SU-DHL-6 (cell line): ENCODE measurements around the gene TMEM132A.

Experiments used
- H2AFZ ChIP-seq: fragments of 200-600 bp; sonication (generic); 2 replicates; pipeline ENCODE4 v1.6.1; 2014; ENCODE audit warnings: low read depth, mild to moderate bottlenecking, moderate library complexity, mixed read lengths, antibody characterized with exemption, low read length; ENCODE audit not compliant: severe bottlenecking
- H3F3A ChIP-seq: fragments of 200-600 bp; shearing (Covaris generic); 2 replicates; pipeline ENCODE4 v1.6.0; 2016; ENCODE audit warnings: antibody characterized with exemption, mild to moderate bottlenecking; ENCODE audit not compliant: insufficient read depth
- H3K27ac ChIP-seq: fragments of 200-600 bp; sonication (generic); 2 replicates; pipeline ENCODE4 v1.5.1; 2016; ENCODE audit warnings: low read depth, mild to moderate bottlenecking, low read length, moderate library complexity, mixed read lengths
- H3K27me3 ChIP-seq: fragments of 200-600 bp; sonication (generic), shearing (Covaris generic); 2 replicates; pipeline ENCODE4 v1.6.0; 2014; ENCODE audit warnings: mild to moderate bottlenecking, low read length
- H3K36me3 ChIP-seq: fragments of 200-600 bp; sonication (generic); 2 replicates; pipeline ENCODE4 v1.6.1; 2014; ENCODE audit warnings: mild to moderate bottlenecking, low read length, mixed read lengths
- H3K4me2 ChIP-seq: fragments of 300-600, 200-600 bp; shearing (Covaris generic), sonication (generic); 2 replicates; pipeline ENCODE4 v1.6.0; 2014; ENCODE audit warnings: low read length, low read depth, mild to moderate bottlenecking; ENCODE audit not compliant: poor library complexity, severe bottlenecking
- H3K4me3 ChIP-seq: fragments of 200-600 bp; sonication (generic); 2 replicates; pipeline ENCODE4 v1.5.1; 2014; ENCODE audit warnings: antibody characterized with exemption, low read length, mild to moderate bottlenecking, mixed read lengths; ENCODE audit not compliant: insufficient read depth, poor library complexity, severe bottlenecking
- H3K79me2 ChIP-seq: fragments of 200-600 bp; sonication (generic); 2 replicates; pipeline ENCODE4 v1.6.1; 2014; ENCODE audit warnings: mild to moderate bottlenecking, low read length, moderate library complexity; ENCODE audit not compliant: insufficient read depth
- H3K9ac ChIP-seq: fragments of 200-600 bp; sonication (generic); 2 replicates; pipeline ENCODE4 v1.7.0; 2014; ENCODE audit warnings: mild to moderate bottlenecking, low read length
- H3K9me2 ChIP-seq: fragments of 200-600 bp; sonication (generic); replicated peaks from 2 replicates; pipeline ENCODE4 v1.6.1; 2014; ENCODE audit warnings: low read length; ENCODE audit not compliant: insufficient read depth
- H3K9me3 ChIP-seq: fragments of 200-600 bp; sonication (generic); 2 replicates; pipeline ENCODE4 v1.6.1; 2014; ENCODE audit warnings: low read length, mixed read lengths; ENCODE audit not compliant: insufficient read depth
- H4K20me1 ChIP-seq: fragments of 200-600 bp; sonication (generic); 2 replicates; pipeline ENCODE4 v1.6.1; 2014; ENCODE audit warnings: low read depth, mild to moderate bottlenecking, antibody characterized with exemption, low read length, moderate library complexity, mixed read lengths
- EZH2phosphoT487 ChIP-seq: fragments of 200-600 bp; sonication (generic), shearing (Covaris generic); conservative IDR thresholded peaks from 2 replicates; pipeline ENCODE4 v1.6.1; 2018; ENCODE audit warnings: mild to moderate bottlenecking, antibody characterized with exemption, low read length, moderate library complexity, mixed read lengths
- TF ChIP-seq, protein P1 (sequence below): fragments of 200-600 bp; sonication (generic); IDR thresholded peaks from one replicate; pipeline ENCODE4 v1.5.1; 2017; ENCODE audit warnings: antibody characterized with exemption, mild to moderate bottlenecking, low read length, moderate library complexity; ENCODE audit not compliant: insufficient read depth, poor library complexity, severe bottlenecking

The TMEM132A gene

DNA sequence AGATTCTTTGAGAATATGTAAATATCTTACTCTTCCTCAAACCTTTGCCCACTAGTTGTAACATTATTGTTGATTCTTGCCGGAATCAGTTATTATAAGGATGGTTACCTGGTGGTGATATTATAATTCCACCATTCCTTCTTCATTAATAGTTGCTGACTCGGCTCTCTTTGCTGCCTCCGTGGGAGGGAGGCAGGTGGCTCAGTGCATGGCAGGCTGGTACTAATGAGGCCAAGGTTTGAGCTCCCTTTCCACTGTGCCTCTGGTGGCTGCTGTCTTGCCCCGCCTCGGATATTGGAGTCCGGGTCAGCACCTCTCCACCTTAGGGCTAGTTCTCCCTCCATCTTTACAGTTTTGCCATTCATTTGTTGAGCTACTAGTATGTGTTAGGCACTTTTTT, 59.9 kb downstream of the TMEM132A start:
- TF ChIP-seq, protein P1, sequence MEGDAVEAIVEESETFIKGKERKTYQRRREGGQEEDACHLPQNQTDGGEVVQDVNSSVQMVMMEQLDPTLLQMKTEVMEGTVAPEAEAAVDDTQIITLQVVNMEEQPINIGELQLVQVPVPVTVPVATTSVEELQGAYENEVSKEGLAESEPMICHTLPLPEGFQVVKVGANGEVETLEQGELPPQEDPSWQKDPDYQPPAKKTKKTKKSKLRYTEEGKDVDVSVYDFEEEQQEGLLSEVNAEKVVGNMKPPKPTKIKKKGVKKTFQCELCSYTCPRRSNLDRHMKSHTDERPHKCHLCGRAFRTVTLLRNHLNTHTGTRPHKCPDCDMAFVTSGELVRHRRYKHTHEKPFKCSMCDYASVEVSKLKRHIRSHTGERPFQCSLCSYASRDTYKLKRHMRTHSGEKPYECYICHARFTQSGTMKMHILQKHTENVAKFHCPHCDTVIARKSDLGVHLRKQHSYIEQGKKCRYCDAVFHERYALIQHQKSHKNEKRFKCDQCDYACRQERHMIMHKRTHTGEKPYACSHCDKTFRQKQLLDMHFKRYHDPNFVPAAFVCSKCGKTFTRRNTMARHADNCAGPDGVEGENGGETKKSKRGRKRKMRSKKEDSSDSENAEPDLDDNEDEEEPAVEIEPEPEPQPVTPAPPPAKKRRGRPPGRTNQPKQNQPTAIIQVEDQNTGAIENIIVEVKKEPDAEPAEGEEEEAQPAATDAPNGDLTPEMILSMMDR, result no peak
- TF ChIP-seq EZH2phosphoT487, result no peak
- no peaks in the 10 kb centered on the region for H3K79me2 ChIP-seq
- no peaks in the 10 kb centered on the region for H3K27me3 ChIP-seq
- no peak overlapping the region for H3K4me2 ChIP-seq
- no peak overlapping the region for H2AFZ ChIP-seq
- no peaks in the 10 kb centered on the region for H3K36me3 ChIP-seq
- H4K20me1 ChIP-seq, result no peaks in the 10 kb centered on the region
- no peak overlapping the region for H3K9ac ChIP-seq
- H3K27ac ChIP-seq, result no peak overlapping the region
- H3K9me2 ChIP-seq, result no peaks in the 10 kb centered on the region
- no peaks in the 10 kb centered on the region for H3K9me3 ChIP-seq
- H3K4me3 ChIP-seq, result no peak overlapping the region
- no peaks in the 10 kb centered on the region for H3F3A ChIP-seq

DNA sequence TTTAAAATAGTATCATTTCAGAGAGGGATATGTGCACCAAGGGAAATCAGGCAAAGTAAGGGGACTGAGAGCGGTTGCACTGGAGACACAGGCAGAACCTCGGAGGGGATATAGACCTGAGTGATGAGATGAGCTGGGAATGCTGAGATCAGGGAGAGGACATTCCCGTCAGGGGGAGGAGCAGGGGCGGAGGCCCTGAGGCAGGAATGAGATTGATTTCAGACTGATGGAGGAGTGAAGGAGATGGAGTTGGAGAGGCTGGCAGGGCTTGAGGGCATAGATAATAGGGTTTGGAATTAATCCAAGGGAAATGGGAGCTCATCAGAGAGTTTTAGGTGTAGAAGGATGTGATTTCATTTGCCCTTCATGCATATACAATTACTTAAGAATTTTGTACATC, 60.4 kb downstream of the TMEM132A start:
- TF ChIP-seq, protein P1, result no peak
- TF ChIP-seq EZH2phosphoT487, result no peak
- no peak overlapping the region for H3K9ac ChIP-seq
- no peaks in the 10 kb centered on the region for H3K79me2 ChIP-seq
- H4K20me1 ChIP-seq, result no peaks in the 10 kb centered on the region
- no peak overlapping the region for H3K4me2 ChIP-seq
- no peaks in the 10 kb centered on the region for H3K9me3 ChIP-seq
- no peak overlapping the region for H3K4me3 ChIP-seq
- H2AFZ ChIP-seq, result no peak overlapping the region
- H3K27ac ChIP-seq, result no peak overlapping the region
- no peaks in the 10 kb centered on the region for H3K27me3 ChIP-seq
- H3F3A ChIP-seq, result no peaks in the 10 kb centered on the region
- no peaks in the 10 kb centered on the region for H3K9me2 ChIP-seq
- H3K36me3 ChIP-seq, result no peaks in the 10 kb centered on the region

DNA sequence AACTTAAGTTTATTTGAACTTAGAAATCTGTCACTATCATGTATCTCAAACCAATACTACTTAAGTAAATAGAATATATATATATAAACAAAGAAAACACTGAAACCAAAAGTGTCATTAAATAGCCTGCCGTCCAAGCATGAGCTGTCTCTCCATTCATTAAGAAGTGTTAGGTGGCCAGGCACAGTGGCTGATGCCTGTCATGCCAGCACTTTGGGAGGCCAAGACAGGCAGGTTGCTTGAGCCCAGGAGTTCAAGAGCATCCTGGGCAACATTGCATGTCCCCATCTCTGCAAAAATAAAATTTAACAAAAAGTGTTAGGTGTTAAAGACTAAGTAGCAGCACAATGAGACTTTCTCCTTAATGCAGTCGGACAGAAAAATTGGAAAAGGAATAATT, 61.2 kb downstream of the TMEM132A start:
- H3K4me2 ChIP-seq, result no peak overlapping the region
- no peaks in the 10 kb centered on the region for H3K9me3 ChIP-seq
- no peak overlapping the region for H3K9ac ChIP-seq
- H3K79me2 ChIP-seq, result no peaks in the 10 kb centered on the region
- no peaks in the 10 kb centered on the region for H3K36me3 ChIP-seq
- H3K9me2 ChIP-seq, result no peaks in the 10 kb centered on the region
- no peaks in the 10 kb centered on the region for H3K27me3 ChIP-seq
- no peak overlapping the region for H2AFZ ChIP-seq
- H4K20me1 ChIP-seq, result no peaks in the 10 kb centered on the region
- no peak overlapping the region for H3K4me3 ChIP-seq
- H3K27ac ChIP-seq, result no peak overlapping the region
- no peaks in the 10 kb centered on the region for H3F3A ChIP-seq
- TF ChIP-seq EZH2phosphoT487, result no peak
- TF ChIP-seq, protein P1, result no peak
